IPS-NIHi11 (cell line): ENCODE measurements around the gene KCNAB2.

Source experiments
- DNase-seq: peaks from one replicate; pipeline ENCODE4 v3.0.0; 2012; ENCODE audit warnings: mixed read lengths, low spot score

Gene KCNAB2

GRCh38 chr1:6129313-6129712 lies 83.6 kb downstream of the KCNAB2 start:
- DNase-seq = no peak

GRCh38 chr1:6130036-6130435 lies 84.3 kb downstream of the KCNAB2 start:
- DNase-seq = no peak

- no peak for DNase-seq
Observed at GRCh38 chr1:6130596-6130995, 84.9 kb downstream of the KCNAB2 start.

GRCh38 chr1:6131561-6131960 lies 85.9 kb downstream of the KCNAB2 start:
- no peak for DNase-seq

GRCh38 chr1:6133146-6133895 lies 87.6 kb downstream of the KCNAB2 start:
- no peak for DNase-seq

- DNase-seq = no peak
Observed at GRCh38 chr1:6134206-6134605, 88.5 kb downstream of the KCNAB2 start.

- no peak for DNase-seq
Observed at GRCh38 chr1:6134741-6135510, 89.2 kb downstream of the KCNAB2 start.

- DNase-seq = no peak
Observed at GRCh38 chr1:6136516-6137220, 91.0 kb downstream of the KCNAB2 start.

- DNase-seq = no peak
Observed at GRCh38 chr1:6137758-6138157, 92.1 kb downstream of the KCNAB2 start.

- DNase-seq = no peak
Observed at GRCh38 chr1:6140413-6140812, 94.7 kb downstream of the KCNAB2 start.

GRCh38 chr1:6141592-6141991 lies 95.9 kb downstream of the KCNAB2 start:
- DNase-seq = peak; percentile 67

GRCh38 chr1:6142036-6142621 lies 96.4 kb downstream of the KCNAB2 start:
- no peak for DNase-seq

- no peak for DNase-seq
Observed at GRCh38 chr1:6142734-6143133, 97.0 kb downstream of the KCNAB2 start.

GRCh38 chr1:6143395-6143794 lies 97.7 kb downstream of the KCNAB2 start:
- DNase-seq = no peak

- DNase-seq = no peak
Observed at GRCh38 chr1:6144175-6144574, 98.5 kb downstream of the KCNAB2 start.

- peak; percentile 53 for DNase-seq
Observed at GRCh38 chr1:6144647-6145395, 99.1 kb downstream of the KCNAB2 start.

- no peak for DNase-seq
Observed at GRCh38 chr1:6145396-6145750, 99.7 kb downstream of the KCNAB2 start.

GRCh38 chr1:6145864-6146410 lies 100.2 kb downstream of the KCNAB2 start:
- no peak for DNase-seq

GRCh38 chr1:6148497-6149241 lies 103.0 kb downstream of the KCNAB2 start:
- peak; percentile 99 for DNase-seq

- DNase-seq = no peak
Observed at GRCh38 chr1:6149597-6149996, 103.9 kb downstream of the KCNAB2 start.
